Caco-2 (cell line): ENCODE measurements around the gene KCNT2. TPM values are rescaled to one million over a fixed set of nuclear protein-coding genes. Genes with fewer than 3 reads are reported as not detected.

Experiments used
- BruUV-seq: library from RNA; stranded (reverse); fragments of 400-500 nt; replicated peaks from 2 replicates; lab custom pipeline; 2021; lab: Mats Ljungman, UMichigan
- CTCF ChIA-PET: fragments of 300-600 bp; sonication (Branson Sonifier 250); formaldehyde crosslinking; loops from one replicate; lab custom pipeline; 2022; ENCODE audit warnings: antibody characterized with exemption; lab: Charles Lee
- POLR2A ChIA-PET: fragments of 300-600 bp; sonication (Branson Sonifier 250); formaldehyde crosslinking; loops from one replicate; lab custom pipeline; 2022; ENCODE audit warnings: antibody characterized with exemption; lab: Charles Lee
- DNase-seq, 2 experiments: peaks; one replicate each; pipeline versions ENCODE4 v3.0.0 to v3.0.0-alpha.2; 2020 to 2022
- H3K27me3 ChIP-seq: replicated peaks from 2 replicates; pipeline ENCODE4 v1.6.0; 2011; ENCODE audit warnings: low read length; ENCODE audit not compliant: control insufficient read depth, insufficient read depth
- H3K36me3 ChIP-seq: 2 replicates; pipeline ENCODE4 v1.5.1; 2011; ENCODE audit warnings: low read length; ENCODE audit not compliant: control insufficient read depth, insufficient read depth
- H3K4me1 ChIP-seq: fragments of 250-450 bp; sonication (Bioruptor Pico); 2 replicates; pipeline ENCODE4 v1.5.1; 2020; ENCODE audit warnings: mild to moderate bottlenecking
- H3K4me3 ChIP-seq: 2 replicates; pipeline ENCODE4 v1.5.1; 2011; ENCODE audit warnings: low read depth, mild to moderate bottlenecking, control low read depth, low read length
- H3K9me3 ChIP-seq: fragments of 250-450 bp; sonication (Bioruptor Pico); 2 replicates; pipeline ENCODE4 v1.5.1; 2020; ENCODE audit warnings: mild to moderate bottlenecking, moderate library complexity
- H3K27ac Mint-ChIP-seq: one replicate; pipeline ENCODE4 v1.8.0; 2022; ENCODE audit warnings: mixed read lengths; ENCODE audit not compliant: unreplicated experiment
- H3K27me3 Mint-ChIP-seq: one replicate; pipeline ENCODE4 v1.8.0; 2022; ENCODE audit warnings: mixed read lengths; ENCODE audit not compliant: insufficient read depth, unreplicated experiment
- H3K36me3 Mint-ChIP-seq: one replicate; pipeline ENCODE4 v1.8.0; 2022; ENCODE audit warnings: mild to moderate bottlenecking, mixed read lengths; ENCODE audit not compliant: insufficient read depth, unreplicated experiment
- H3K4me1 Mint-ChIP-seq: one replicate; pipeline ENCODE4 v1.8.0; 2022; ENCODE audit warnings: low read depth, mixed read lengths; ENCODE audit not compliant: unreplicated experiment
- H3K4me3 Mint-ChIP-seq: one replicate; pipeline ENCODE4 v1.8.0; 2022; ENCODE audit warnings: mild to moderate bottlenecking, moderate library complexity, mixed read lengths; ENCODE audit not compliant: unreplicated experiment
- H3K9me3 Mint-ChIP-seq: one replicate; pipeline ENCODE4 v1.8.0; 2022; ENCODE audit warnings: mixed read lengths; ENCODE audit not compliant: unreplicated experiment
- intact Hi-C: fragments of 100-400 bp; cut with micrococcal nuclease; formaldehyde crosslinking; loops from one replicate; pipeline ENCODE4 v1.10.0; 2022; ENCODE audit not compliant: unreplicated experiment
- total RNA-seq: library from RNA; stranded (reverse); gene quantifications from 2 replicates; pipeline ENCODE4 v1.2.3, GENCODE V29; 2022
- TF ChIP-seq, protein P1 (sequence below), 2 experiments: fragments of 200-600 bp in 1 of 2; IDR thresholded peaks; 1 replicate in 1 of 2; 2 replicates in 1 of 2; pipeline versions ENCODE4 v1.5.1 to v1.8.0; 2011 to 2022; ENCODE audit warnings: antibody characterized with exemption in 1 of 2, control low read depth in 1 of 2, inconsistent platforms in 1 of 2, low read depth in 1 of 2, low read length in 1 of 2, mild to moderate bottlenecking in 1 of 2, moderate library complexity in 1 of 2; ENCODE audit not compliant: insufficient read depth in 1 of 2, severe bottlenecking in 1 of 2, unreplicated experiment in 1 of 2

Gene KCNT2
- total RNA-seq, 1 experiment from 2014 or later: not detected

DNA sequence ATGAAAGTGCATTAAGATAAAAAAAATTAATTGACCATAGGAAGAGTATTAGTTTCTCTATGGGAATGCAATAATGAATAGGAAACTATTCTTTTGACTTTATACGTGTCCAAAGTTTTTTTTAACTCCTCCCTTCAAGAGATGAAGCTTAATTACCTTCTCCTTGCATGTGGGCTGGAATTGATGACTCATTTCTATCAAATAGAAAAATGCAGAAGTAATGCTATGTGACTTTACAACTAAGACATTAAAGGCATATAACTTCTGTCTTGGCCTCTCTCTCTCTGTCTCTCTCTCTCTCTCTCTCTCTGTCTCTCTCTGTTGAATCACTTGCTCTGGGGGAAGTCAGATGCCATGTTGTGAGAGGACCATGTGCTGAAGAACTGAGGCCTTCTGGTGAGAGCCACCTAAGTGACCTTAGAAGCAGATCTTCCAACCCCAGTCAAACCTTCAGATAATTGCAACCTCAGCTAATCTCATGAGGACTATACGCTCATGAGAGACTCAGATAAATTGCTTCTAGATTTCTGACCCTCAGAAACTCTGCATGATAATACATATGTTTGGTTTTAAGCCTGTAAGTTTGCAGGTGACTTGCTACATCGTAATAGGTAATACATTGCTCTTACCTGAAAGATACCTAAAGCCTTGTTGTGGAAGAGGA, 414.2 kb downstream of the KCNT2 start:
- H3K4me1 Mint-ChIP-seq: no peaks in the 10 kb centered on the region
- no peaks in the 10 kb centered on the region for H3K27me3 ChIP-seq
- H3K27me3 Mint-ChIP-seq: no peaks in the 10 kb centered on the region
- H3K9me3 Mint-ChIP-seq: peaks cover 22% of the 10 kb centered on the region
- H3K36me3 Mint-ChIP-seq: no peaks in the 10 kb centered on the region
- no peak for DNase-seq
- TF ChIP-seq, protein P1, sequence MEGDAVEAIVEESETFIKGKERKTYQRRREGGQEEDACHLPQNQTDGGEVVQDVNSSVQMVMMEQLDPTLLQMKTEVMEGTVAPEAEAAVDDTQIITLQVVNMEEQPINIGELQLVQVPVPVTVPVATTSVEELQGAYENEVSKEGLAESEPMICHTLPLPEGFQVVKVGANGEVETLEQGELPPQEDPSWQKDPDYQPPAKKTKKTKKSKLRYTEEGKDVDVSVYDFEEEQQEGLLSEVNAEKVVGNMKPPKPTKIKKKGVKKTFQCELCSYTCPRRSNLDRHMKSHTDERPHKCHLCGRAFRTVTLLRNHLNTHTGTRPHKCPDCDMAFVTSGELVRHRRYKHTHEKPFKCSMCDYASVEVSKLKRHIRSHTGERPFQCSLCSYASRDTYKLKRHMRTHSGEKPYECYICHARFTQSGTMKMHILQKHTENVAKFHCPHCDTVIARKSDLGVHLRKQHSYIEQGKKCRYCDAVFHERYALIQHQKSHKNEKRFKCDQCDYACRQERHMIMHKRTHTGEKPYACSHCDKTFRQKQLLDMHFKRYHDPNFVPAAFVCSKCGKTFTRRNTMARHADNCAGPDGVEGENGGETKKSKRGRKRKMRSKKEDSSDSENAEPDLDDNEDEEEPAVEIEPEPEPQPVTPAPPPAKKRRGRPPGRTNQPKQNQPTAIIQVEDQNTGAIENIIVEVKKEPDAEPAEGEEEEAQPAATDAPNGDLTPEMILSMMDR (IDR thresholded peaks at IDR 0.05; ENCODE audit: insufficient read depth in 1 of 2, low read depth in 1 of 2, low read length in 1 of 2, severe bottlenecking in 1 of 2, unreplicated experiment in 1 of 2): no peak
- H3K27ac Mint-ChIP-seq: no peak overlapping the region
- no peaks in the 10 kb centered on the region for H3K9me3 ChIP-seq
- H3K4me3 Mint-ChIP-seq: no peak overlapping the region
- POLR2A ChIA-PET: no interaction called here
- H3K4me1 ChIP-seq: no peaks in the 10 kb centered on the region
- BruUV-seq: no TSS peak
- no peak overlapping the region for H3K4me3 ChIP-seq
- CTCF ChIA-PET: no interaction called here
- intact Hi-C loops: no loop called here
- H3K36me3 ChIP-seq: no peaks in the 10 kb centered on the region

- Histone ChIP-seq H3K27me3 (no peaks in the 10 kb centered on the region), H3K9me3 (no peaks in the 10 kb centered on the region), H3K4me1 (no peaks in the 10 kb centered on the region), H3K4me3 (no peak overlapping the region), H3K36me3 (no peaks in the 10 kb centered on the region)
- BruUV-seq: no TSS peak
- no peaks in the 10 kb centered on the region for H3K36me3 Mint-ChIP-seq
- H3K27ac Mint-ChIP-seq: no peak overlapping the region
- ChIA-PET POLR2A (no interaction called here), CTCF (no interaction called here)
- H3K9me3 Mint-ChIP-seq: no peaks in the 10 kb centered on the region
- no peak overlapping the region for H3K4me3 Mint-ChIP-seq
- TF ChIP-seq, protein P1 (IDR thresholded peaks at IDR 0.05; ENCODE audit: insufficient read depth in 1 of 2, low read depth in 1 of 2, low read length in 1 of 2, severe bottlenecking in 1 of 2, unreplicated experiment in 1 of 2): no peak
- H3K4me1 Mint-ChIP-seq: no peaks in the 10 kb centered on the region
- intact Hi-C loops: no loop called here
- DNase-seq: no peak
- no peaks in the 10 kb centered on the region for H3K27me3 Mint-ChIP-seq
Measured at GRCh38 chr1:196183941-196184340, 424.3 kb downstream of the KCNT2 start.

DNA sequence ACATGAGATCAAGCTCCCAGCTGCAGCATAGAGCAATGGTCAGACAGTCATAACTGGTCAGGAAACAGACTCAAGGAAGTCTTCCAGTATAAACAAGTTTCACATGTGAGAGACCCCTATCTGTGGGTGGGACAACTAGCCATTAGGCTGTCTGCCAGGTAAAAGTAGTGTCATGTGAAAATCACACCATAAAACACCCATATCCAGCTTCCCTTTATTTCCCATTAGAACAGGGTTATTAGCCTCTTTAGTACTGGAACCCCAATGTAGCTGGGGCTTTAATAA, 426.7 kb downstream of the KCNT2 start:
- no peaks in the 10 kb centered on the region for H3K27me3 Mint-ChIP-seq

More for the DNA sequence above, 426.7 kb downstream of the KCNT2 start:
- Mint-ChIP-seq H3K36me3 (no peaks in the 10 kb centered on the region), H3K27ac (no peak overlapping the region), H3K4me3 (no peak overlapping the region), H3K9me3 (no peaks in the 10 kb centered on the region), H3K4me1 (no peaks in the 10 kb centered on the region)
- ChIA-PET POLR2A (no interaction called here), CTCF (no interaction called here)
- H3K36me3 ChIP-seq: no peaks in the 10 kb centered on the region
- BruUV-seq: no TSS peak
- H3K9me3 ChIP-seq: no peaks in the 10 kb centered on the region
- intact Hi-C loops: no loop called here
- no peaks in the 10 kb centered on the region for H3K27me3 ChIP-seq
- no peak overlapping the region for H3K4me3 ChIP-seq
- H3K4me1 ChIP-seq: no peaks in the 10 kb centered on the region
- TF ChIP-seq, protein P1 (IDR thresholded peaks at IDR 0.05; ENCODE audit: insufficient read depth in 1 of 2, low read depth in 1 of 2, low read length in 1 of 2, severe bottlenecking in 1 of 2, unreplicated experiment in 1 of 2): no peak
- DNase-seq: no peak
